Stimulated activated effector memory CD8-positive, alpha-beta T cell treated with anti-CD3 and anti-CD28 coated beads, Interleukin-12 subunit alpha, Interleukin-12 subunit beta, amount 100 ng/mL, for 72 hours (primary cell): ENCODE data around the gene SUSD1.
"Not testable (repeated sequence)": the region's sequence is repeated elsewhere in the genome, so short reads cannot be mapped to it uniquely, and the experiment has no call there.

ENCODE experiments used
- ATAC-seq: fragments of 150-1000 bp; cut with Tn5 transposase; 2 replicates; pipeline ENCODE4 v1.10.0; 2021
- DNase-seq, 2 donors: peaks; one replicate each; pipeline ENCODE4 v3.0.0; 2021 to 2022; ENCODE audit warnings: low spot score in 2 of 2
- H3K27ac Mint-ChIP-seq: one replicate; pipeline ENCODE4 v1.8.0; 2022; ENCODE audit warnings: mild to moderate bottlenecking, mixed read lengths
- H3K36me3 Mint-ChIP-seq: one replicate; pipeline ENCODE4 v1.8.0; 2022; ENCODE audit warnings: mild to moderate bottlenecking, mixed read lengths
- H3K4me1 Mint-ChIP-seq: one replicate; pipeline ENCODE4 v1.8.0; 2022; ENCODE audit warnings: mixed read lengths
- H3K4me3 Mint-ChIP-seq: one replicate; pipeline ENCODE4 v1.8.0; 2022; ENCODE audit warnings: mild to moderate bottlenecking, mixed read lengths
- H3K9me3 Mint-ChIP-seq: one replicate; pipeline ENCODE4 v1.8.0; 2022; ENCODE audit warnings: mixed read lengths

Gene SUSD1

DNA sequence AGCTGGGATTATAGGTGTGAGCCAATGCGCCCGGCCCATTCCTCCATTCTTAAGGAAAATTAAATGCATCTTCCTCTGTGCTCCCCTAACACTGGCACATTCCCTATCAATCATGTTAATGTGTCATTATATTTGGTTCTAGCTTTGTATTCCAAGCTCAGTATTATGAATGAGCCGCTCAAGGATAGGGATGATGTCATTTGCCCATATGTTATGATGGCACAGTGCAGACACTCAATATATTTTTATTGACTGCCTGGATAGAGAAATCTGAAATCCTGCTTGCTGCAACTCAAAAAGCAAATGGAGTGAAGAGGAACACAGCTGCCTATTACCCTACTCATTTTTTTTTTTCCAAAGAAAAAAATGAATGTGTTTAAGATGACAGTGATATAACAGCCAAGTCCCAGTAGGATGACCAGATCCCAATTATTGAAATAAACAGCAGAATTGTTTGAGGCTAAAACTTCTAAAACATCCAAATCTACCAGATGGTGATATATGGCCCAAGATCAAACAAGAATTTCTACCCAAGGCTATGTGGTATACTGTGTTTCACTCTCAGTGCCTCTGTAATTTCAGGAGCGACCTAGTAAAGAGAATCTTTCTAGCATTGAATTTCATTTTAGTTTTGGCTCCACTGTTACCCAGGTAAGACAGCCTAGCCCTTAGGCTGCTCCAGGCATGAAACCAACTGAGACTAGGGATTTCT, 16.3 kb downstream of the SUSD1 start:
- DNase-seq = no peak
- Mint-ChIP-seq H3K4me1 (no peaks in the 10 kb centered on the region), H3K9me3 (no peaks in the 10 kb centered on the region), H3K36me3 (peaks cover 6% of the 10 kb centered on the region), H3K27ac (no peak overlapping the region), H3K4me3 (no peak overlapping the region)
- ATAC-seq = no peak

DNA sequence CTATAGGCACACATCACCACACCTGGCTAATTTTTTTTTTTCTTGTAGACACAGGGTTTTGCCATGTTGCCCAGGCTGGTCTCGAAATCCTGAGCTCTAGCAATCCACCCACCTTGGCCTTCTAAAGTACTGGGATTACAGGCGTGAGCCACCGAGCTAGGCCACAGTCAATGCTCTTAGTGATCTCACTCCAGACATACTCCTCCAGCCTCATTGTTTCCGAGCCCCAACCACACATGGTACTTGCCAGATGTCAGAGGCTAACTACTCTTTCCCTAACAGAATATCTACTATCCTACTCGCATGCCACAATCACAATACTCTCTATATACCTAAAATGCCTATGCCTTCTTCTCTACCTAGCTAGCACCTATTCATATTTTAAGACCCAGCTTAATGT, 17.1 kb downstream of the SUSD1 start:
- Mint-ChIP-seq H3K9me3 (no peaks in the 10 kb centered on the region), H3K36me3 (peaks cover 6% of the 10 kb centered on the region), H3K4me1 (no peaks in the 10 kb centered on the region), H3K27ac (no peak overlapping the region), H3K4me3 (no peak overlapping the region)
- ATAC-seq (no peak), DNase-seq (no peak)

DNA sequence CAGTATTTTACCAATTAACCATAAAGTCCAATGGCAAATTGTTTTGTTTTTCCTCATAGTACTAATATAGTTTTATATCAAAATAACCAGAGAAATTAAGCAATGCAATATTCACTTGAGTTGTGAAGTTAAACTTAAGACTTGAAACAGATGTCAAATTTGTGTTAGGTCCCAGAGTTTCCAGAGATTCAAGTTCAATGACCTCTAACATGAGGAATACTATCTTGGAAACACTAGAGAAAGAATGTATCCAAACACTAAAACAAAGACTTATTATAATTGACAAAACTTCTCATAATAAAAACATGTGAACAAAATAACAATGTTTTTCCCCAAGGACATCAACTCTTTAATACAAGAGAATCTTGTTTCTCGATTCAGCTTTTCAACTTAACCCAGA, 18.0 kb downstream of the SUSD1 start:
- no peak overlapping the region for H3K4me3 Mint-ChIP-seq
- DNase-seq (no peak), ATAC-seq (no peak)
- H3K9me3 Mint-ChIP-seq = no peaks in the 10 kb centered on the region
- no peaks in the 10 kb centered on the region for H3K4me1 Mint-ChIP-seq
- H3K27ac Mint-ChIP-seq = no peak overlapping the region
- H3K36me3 Mint-ChIP-seq = peaks cover 6% of the 10 kb centered on the region

DNA sequence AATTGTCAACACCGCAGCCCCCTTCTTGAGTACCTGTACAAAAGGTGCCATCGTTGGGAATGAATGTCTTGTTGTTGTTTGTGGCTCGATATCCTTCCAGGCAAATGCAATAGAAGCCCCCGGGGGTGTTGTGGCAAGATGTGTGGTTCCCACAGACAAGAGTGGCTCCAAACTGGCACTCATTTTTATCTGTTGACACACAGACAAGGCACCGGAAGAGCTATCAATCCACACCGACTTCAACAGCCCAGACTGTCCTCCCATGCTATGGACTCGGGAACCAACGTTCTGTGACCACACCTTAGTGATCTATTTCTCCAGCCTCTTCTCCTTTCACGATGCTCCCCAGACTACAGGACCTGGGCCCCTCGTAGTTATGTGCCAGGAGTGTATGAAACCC, 25.9 kb downstream of the SUSD1 start:
- H3K4me1 Mint-ChIP-seq = peaks cover 7% of the 10 kb centered on the region
- no peaks in the 10 kb centered on the region for H3K9me3 Mint-ChIP-seq
- no peak overlapping the region for H3K27ac Mint-ChIP-seq
- H3K4me3 Mint-ChIP-seq = no peak overlapping the region
- no peak for DNase-seq
- H3K36me3 Mint-ChIP-seq = peaks cover 11% of the 10 kb centered on the region
- no peak for ATAC-seq

DNA sequence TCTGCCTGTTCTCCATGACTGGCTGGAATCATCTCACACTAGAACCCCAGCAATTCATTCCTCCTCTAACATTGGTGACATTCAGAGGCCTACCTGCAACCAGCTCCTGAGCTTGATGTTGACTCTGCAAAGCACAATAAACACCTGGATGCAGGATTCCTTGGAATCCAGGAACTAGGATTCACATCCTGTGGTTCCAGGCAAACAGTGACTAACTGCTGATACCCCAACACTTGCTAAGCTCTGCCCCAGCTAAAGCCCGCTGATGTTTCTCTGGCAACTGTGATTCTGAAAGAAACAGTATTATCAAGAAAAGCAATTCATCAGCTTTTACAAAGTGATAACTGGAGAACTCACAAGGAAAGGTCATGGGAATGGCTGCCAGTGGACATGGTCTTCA, 29.2 kb downstream of the SUSD1 start:
- ATAC-seq (no peak), DNase-seq (no peak)
- H3K9me3 Mint-ChIP-seq = no peaks in the 10 kb centered on the region
- no peak overlapping the region for H3K4me3 Mint-ChIP-seq
- H3K4me1 Mint-ChIP-seq = peaks cover 7% of the 10 kb centered on the region
- H3K36me3 Mint-ChIP-seq = peaks cover 36% of the 10 kb centered on the region
- H3K27ac Mint-ChIP-seq = peak overlapping the region; percentile 46

DNA sequence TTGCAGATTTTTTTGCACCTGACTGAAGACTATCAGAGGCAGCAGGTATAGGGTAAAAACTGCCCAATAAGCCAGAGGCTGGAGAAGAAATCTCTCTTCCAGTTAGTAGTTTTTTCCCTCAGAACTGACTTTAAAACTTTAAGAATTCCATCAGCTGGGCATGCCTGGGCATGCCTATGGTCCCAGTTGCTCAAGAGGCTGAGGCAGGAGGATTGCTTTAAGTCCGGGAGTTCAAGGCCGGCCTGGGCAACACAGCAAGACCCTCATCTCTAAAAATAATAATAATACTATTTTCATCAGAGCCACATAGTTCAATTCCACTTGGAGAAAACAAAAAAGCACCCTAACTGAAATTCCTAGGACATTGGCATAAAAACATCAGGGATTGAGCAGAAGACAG, 30.3 kb downstream of the SUSD1 start:
- peaks cover 7% of the 10 kb centered on the region for H3K4me1 Mint-ChIP-seq
- H3K27ac Mint-ChIP-seq = no peak overlapping the region

DNA sequence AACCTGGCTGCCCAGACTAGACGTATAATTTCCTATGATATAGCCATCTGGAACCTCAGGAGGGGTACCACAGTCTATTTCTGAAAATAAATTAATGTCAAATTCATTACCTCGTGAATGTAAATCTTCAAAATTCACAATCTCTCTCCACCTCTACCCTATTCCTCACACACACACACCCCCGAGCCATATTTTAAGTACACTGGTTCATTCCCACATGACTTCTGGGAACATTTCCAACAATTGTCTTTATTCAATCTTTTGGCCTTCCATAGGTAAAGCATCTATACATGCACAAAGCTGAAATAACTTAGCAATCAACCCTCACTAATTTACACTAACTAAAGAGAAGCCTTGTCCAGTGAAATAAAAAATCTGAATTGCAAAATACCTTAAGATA, 32.7 kb downstream of the SUSD1 start:
- Mint-ChIP-seq H3K36me3 (peaks cover 43% of the 10 kb centered on the region), H3K9me3 (no peaks in the 10 kb centered on the region), H3K4me3 (no peak overlapping the region), H3K27ac (no peak overlapping the region), H3K4me1 (peaks cover 7% of the 10 kb centered on the region)
- no peak for ATAC-seq
- DNase-seq = no peak

More for the DNA sequence above, 30.3 kb downstream of the SUSD1 start:
- no peak overlapping the region for H3K4me3 Mint-ChIP-seq
- no peaks in the 10 kb centered on the region for H3K9me3 Mint-ChIP-seq
- peaks cover 43% of the 10 kb centered on the region for H3K36me3 Mint-ChIP-seq
- ATAC-seq (no peak), DNase-seq (no peak)

DNA sequence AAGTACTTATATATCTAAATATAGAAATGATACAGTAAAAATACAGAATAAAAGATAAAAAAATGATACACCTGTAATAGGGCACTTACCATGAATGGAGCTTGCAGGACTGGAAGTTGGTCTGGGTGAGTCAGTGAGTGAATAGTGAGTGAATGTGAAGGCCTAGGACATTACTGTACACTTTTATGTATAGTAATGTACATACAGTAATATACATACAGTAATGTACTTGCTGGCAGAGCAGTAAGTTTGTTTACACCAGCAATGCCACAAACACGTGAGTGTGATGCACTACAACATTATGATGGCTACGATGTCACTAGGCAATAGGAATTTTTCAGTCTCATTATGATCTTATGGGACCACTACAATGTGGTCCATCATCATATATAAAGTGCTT, 34.2 kb downstream of the SUSD1 start:
- Mint-ChIP-seq H3K9me3 (no peaks in the 10 kb centered on the region), H3K4me1 (no peaks in the 10 kb centered on the region), H3K27ac (no peak overlapping the region), H3K36me3 (peaks cover 35% of the 10 kb centered on the region), H3K4me3 (no peak overlapping the region)
- DNase-seq (no peak), ATAC-seq (no peak)

DNA sequence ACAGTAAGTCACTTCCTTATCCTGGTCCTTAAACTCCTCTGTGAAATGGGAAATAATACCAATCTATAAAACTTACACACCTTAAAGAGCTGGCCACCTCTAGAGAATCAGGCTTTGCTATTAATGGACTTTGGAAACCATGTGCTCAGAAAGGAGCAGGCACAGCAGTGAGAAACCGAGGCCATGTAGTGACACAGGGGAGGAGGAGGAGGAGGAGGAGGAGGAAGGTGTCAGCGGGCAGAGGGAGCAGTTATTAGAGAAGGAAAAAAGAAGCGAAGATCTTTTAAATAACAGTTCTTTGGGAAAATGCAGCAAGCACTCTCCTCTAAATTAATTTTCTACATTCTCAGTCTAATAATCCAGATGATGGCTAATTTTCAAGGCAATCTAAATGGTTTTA, 38.0 kb downstream of the SUSD1 start:
- H3K27ac Mint-ChIP-seq = no peak overlapping the region
- no peak for DNase-seq

DNA sequence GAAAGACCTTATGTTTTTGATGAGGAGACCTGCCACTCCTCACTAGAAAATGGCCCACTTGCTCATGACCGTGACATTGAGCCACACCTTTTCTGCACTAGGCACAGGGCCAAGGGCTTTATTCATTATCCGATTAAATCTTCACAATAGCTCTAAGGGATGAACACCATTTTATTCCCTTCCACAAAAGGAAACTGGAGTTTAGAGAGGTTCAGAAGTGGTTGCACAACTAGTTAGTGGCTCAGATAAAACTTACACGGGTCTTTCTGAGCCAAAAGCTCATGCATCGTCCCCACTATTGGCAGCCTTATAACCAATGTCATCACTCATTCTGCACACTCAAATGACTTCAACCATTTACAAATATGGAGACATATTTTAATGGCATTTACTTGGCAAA, 39.4 kb downstream of the SUSD1 start:
- Mint-ChIP-seq H3K4me1 (no peaks in the 10 kb centered on the region), H3K4me3 (no peak overlapping the region), H3K36me3 (peaks cover 8% of the 10 kb centered on the region), H3K27ac (no peak overlapping the region), H3K9me3 (no peaks in the 10 kb centered on the region)
- DNase-seq = no peak
- ATAC-seq = no peak

More for the DNA sequence above, 38.0 kb downstream of the SUSD1 start:
- H3K9me3 Mint-ChIP-seq = no peaks in the 10 kb centered on the region
- no peaks in the 10 kb centered on the region for H3K4me1 Mint-ChIP-seq
- ATAC-seq = no peak
- peaks cover 11% of the 10 kb centered on the region for H3K36me3 Mint-ChIP-seq
- no peak overlapping the region for H3K4me3 Mint-ChIP-seq

DNA sequence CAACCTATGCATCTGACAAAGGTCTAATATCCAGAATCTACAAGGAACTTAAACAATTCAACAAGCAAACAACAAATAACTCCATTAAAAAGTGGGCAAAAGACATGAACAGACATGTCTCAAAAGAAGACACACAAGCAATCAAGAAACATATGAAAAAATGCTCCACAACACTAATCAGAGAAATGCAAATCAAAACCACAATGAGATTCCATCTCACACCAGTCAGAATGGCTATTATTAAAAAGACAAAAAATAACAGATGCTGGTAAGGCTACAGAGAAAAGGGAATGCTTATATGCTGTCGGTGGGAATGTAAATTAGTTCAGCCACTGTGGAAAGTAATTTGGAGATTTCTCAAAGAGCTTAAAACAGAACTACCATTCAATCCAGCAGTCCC, 41.3 kb downstream of the SUSD1 start:
- H3K9me3 Mint-ChIP-seq, H3K27ac Mint-ChIP-seq: not testable (repeated sequence)

DNA sequence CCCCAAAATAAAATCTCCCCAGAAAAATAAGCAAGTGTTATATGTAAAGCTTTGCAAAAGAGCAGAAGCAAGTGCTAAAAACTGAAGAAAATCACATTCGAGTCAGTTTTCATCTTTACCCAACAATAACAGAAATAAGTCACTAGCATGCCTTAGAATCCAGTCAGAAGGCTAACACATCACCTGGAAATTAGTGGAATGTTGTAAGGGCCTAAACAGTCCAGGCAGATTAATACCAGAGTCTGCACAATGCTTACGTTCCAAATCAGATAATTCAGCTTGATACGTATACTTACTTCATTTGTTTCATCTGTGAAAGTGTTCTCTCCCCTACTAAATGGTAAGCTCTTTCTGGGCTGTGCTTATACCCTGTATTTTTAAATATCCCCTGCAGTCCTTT, 42.7 kb downstream of the SUSD1 start:
- no peak overlapping the region for H3K27ac Mint-ChIP-seq
- no peaks in the 10 kb centered on the region for H3K36me3 Mint-ChIP-seq
- H3K4me1 Mint-ChIP-seq = no peaks in the 10 kb centered on the region
- H3K4me3 Mint-ChIP-seq = no peak overlapping the region
- ATAC-seq = no peak
- H3K9me3 Mint-ChIP-seq = no peaks in the 10 kb centered on the region
- no peak for DNase-seq

More for the DNA sequence above, 41.3 kb downstream of the SUSD1 start:
- not testable (repeated sequence) for DNase-seq, H3K36me3 Mint-ChIP-seq, H3K4me1 Mint-ChIP-seq, ATAC-seq, H3K4me3 Mint-ChIP-seq

DNA sequence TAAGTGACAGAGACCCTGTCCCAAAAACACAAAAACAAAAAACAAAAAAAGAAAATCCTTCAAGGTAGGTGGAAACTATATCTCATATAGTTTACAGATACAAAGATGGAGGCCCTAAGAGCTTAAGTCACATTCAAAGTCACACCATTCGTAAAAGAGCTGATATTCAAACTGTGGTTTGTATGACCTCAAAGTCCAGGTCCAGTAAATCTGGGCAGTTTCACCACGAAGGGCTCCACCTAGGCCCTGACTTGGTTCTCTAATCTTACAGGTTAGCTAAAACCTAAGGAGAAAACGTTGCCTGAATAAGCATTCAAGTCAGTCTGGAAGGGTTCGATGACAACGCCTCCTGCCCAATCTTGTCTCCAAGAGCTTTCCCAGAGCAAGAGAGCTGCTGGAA, 44.1 kb downstream of the SUSD1 start:
- no peak overlapping the region for H3K27ac Mint-ChIP-seq
- H3K36me3 Mint-ChIP-seq = no peaks in the 10 kb centered on the region
- ATAC-seq (no peak), DNase-seq (no peak)
- H3K9me3 Mint-ChIP-seq = no peaks in the 10 kb centered on the region
- no peak overlapping the region for H3K4me3 Mint-ChIP-seq
- no peaks in the 10 kb centered on the region for H3K4me1 Mint-ChIP-seq

DNA sequence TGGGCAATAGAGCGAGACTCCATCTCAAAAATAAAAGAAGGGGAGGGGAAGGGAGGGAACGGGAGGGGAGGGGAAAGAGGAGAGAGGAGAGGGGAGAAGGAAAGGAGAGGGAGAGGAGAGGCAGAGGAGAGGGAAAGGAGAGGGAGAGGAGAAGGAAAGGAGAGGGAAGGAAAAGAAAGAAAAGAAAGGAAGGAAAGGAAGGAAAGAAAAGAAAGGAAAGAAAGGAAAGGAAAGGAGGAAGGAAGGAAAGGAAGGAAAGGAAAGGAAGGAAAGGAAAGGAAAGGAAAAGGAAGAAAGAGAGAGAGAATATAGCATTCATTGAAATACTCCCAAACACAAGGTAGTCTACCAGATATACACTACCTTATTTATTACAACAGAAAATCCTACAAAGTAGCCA, 44.8 kb downstream of the SUSD1 start:
- H3K4me3 Mint-ChIP-seq = no peak overlapping the region

DNA sequence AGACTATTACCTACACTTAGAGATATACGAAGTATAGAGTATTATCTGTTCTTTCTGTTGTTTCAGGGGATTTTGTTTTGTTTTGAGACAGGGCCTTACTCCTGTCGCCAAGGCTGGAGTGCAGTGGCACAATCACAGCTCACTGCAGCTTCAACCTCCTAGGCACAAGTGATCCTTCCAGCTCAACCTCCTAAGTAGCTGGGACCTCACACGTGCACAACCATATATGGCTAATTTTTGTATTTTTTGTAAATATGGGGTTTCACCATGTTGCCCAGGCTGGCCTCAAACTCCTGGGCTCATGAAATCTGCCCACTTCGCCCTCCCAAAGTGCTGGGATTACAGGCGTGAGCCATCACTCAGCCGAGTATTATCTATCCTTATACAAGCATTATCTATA, 45.9 kb downstream of the SUSD1 start:
- no peaks in the 10 kb centered on the region for H3K4me1 Mint-ChIP-seq
- ATAC-seq (no peak), DNase-seq (no peak)
- no peak overlapping the region for H3K27ac Mint-ChIP-seq
- H3K36me3 Mint-ChIP-seq = no peaks in the 10 kb centered on the region
- no peak overlapping the region for H3K4me3 Mint-ChIP-seq
- H3K9me3 Mint-ChIP-seq = no peaks in the 10 kb centered on the region

More for the DNA sequence above, 44.8 kb downstream of the SUSD1 start:
- DNase-seq = no peak
- Mint-ChIP-seq H3K4me1 (no peaks in the 10 kb centered on the region), H3K27ac (no peak overlapping the region), H3K9me3 (no peaks in the 10 kb centered on the region), H3K36me3 (no peaks in the 10 kb centered on the region)
- ATAC-seq = no peak

DNA sequence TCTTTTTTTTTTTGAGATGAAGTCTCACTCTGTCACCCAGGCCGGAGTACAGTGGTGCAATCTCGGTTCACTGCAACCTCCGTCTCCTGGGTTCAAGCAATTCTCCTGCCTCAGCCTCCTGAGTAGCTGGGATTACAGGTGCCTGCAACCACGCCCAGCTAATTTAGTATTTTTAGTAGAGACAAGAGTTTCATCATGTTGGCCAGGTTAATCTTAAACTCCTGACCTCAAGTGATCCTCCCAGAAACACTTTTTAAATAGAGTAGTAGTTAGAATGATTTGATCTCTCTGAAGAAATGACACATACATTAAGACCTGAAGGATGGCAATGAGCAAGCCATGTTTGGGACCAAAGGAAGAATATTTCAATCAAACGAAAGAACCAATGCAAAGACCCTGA, 46.7 kb downstream of the SUSD1 start:
- H3K4me3 Mint-ChIP-seq, H3K4me1 Mint-ChIP-seq, H3K36me3 Mint-ChIP-seq, H3K9me3 Mint-ChIP-seq, DNase-seq, ATAC-seq, H3K27ac Mint-ChIP-seq: not testable (repeated sequence)

DNA sequence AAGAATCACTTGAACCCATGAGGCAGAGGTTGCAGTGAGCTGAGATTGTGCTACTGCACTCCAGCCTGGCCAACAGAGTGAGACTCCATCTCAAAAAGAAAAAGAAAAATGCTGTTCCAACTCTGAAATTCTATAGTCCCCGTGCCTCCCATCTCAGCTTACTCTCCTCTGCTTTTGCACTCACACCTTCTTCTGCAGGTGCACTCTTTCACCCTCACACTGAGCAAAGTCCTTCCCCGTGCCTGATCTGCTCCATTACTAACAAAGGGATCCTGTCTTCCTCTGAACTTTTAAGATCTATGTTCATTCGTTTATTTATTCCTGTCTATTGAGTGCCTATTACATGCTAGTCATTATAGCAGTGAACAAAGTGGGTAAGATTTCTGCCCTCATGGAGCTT, 47.8 kb downstream of the SUSD1 start:
- no peak overlapping the region for H3K27ac Mint-ChIP-seq
- no peaks in the 10 kb centered on the region for H3K9me3 Mint-ChIP-seq
- no peak overlapping the region for H3K4me3 Mint-ChIP-seq
- no peak for DNase-seq
- H3K36me3 Mint-ChIP-seq = peaks cover 13% of the 10 kb centered on the region
- ATAC-seq = no peak
- peaks cover 10% of the 10 kb centered on the region for H3K4me1 Mint-ChIP-seq
